IPS DF 6.9 (cell line): ENCODE data around the gene NAT8.
"Not testable (repeated sequence)": the region's sequence is repeated elsewhere in the genome, so short reads cannot be mapped to it uniquely, and the experiment has no call there.

Experiments used
- DNase-seq: peaks from one replicate; pipeline ENCODE4 v3.0.0-alpha.2; 2013; ENCODE audit warnings: low read depth, low spot score
- H3K27ac ChIP-seq: one replicate; pipeline ENCODE4 v1.5.1; 2013; ENCODE audit warnings: low read length, control low read depth
- H3K27me3 ChIP-seq: 2 replicates; pipeline ENCODE4 v1.6.1; 2013; ENCODE audit warnings: mild to moderate bottlenecking, low read length; ENCODE audit not compliant: control insufficient read depth, insufficient read depth
- H3K36me3 ChIP-seq: 2 replicates; pipeline ENCODE4 v1.6.1; 2013; ENCODE audit warnings: low read length; ENCODE audit not compliant: control insufficient read depth, insufficient read depth
- H3K4me1 ChIP-seq: 2 replicates; pipeline ENCODE4 v1.6.1; 2013; ENCODE audit warnings: low read length; ENCODE audit not compliant: control insufficient read depth, insufficient read depth
- H3K4me3 ChIP-seq: 2 replicates; pipeline ENCODE4 v1.5.1; 2013; ENCODE audit warnings: mild to moderate bottlenecking, low read length
- H3K9me3 ChIP-seq: 2 replicates; pipeline ENCODE4 v1.6.1; 2013; ENCODE audit warnings: low read length, inconsistent platforms; ENCODE audit not compliant: control insufficient read depth, insufficient read depth
- WGBS: extraction: QIAGEN DNeasy Blood & Tissue Kit; methylation state at CpG from one replicate; pipeline ENCODE4 v1.1.7; 2013; ENCODE audit warnings: mixed read lengths, missing lambda C conversion rate; ENCODE audit not compliant: insufficient read length, insufficient coverage; 5-methylcytosine and 5-hydroxymethylcytosine counted together

Gene NAT8

DNA sequence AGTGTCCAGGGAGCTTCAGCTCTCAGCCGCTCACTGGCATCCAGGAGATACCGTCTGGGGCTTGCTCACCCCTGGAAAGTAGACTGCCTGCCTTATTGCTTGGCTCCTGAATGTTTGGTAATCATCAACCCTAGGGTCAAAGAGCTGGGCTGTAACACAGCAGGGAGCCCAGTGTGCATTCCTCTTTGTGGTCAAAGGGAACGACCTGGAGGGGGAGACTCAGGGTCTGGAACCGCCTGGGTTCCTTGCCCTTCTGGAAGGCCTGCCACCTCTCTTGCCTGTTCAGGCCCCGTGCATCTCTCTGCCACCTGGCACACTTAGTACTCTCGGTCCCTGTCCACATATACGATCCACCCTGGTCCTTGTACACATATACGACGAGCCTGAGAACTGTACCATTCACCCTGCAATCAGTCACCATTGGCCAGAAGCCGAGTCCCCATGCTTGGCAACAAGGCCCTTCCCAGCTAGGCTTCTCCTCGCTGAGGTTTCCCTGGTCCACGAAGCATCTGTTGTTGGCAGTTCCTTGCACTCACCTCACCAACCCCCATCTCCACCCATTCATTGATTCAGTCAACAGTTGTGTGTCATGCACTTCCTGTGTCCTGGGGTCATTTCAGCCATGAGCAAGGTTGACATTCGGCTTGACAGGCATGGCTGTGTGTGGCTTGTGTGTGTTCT is at the start of gene NAT8:
NAT8 (minus strand) TSS at position 85 of the 681 bp plus-strand sequence. CDS start 794 bp downstream, outside the sequence.
- Histone ChIP-seq H3K4me3 (no peak within 1 kb of the TSS), H3K27me3 (no peaks in the 10 kb centered on the region), H3K4me1 (no peaks in the 10 kb centered on the region), H3K9me3 (peaks cover 3% of the 10 kb centered on the region), H3K27ac (no peak within 1 kb of the TSS), H3K36me3 (no peaks in the 10 kb centered on the region)
- no CpG with 5 or more reads among the region's 13 CpGs for WGBS
- no peak for DNase-seq

GRCh38 chr2:73690372-73691088 is 48.3 kb upstream of the NAT8 start:
- not testable (repeated sequence) for H3K4me3 ChIP-seq, H3K9me3 ChIP-seq, H3K27ac ChIP-seq, DNase-seq, H3K27me3 ChIP-seq, H3K36me3 ChIP-seq, H3K4me1 ChIP-seq
- no CpG with 5 or more reads among the region's 4 CpGs for WGBS

- not testable (repeated sequence) for DNase-seq, H3K36me3 ChIP-seq, H3K4me1 ChIP-seq, H3K4me3 ChIP-seq, H3K27ac ChIP-seq, H3K27me3 ChIP-seq, H3K9me3 ChIP-seq
- WGBS, result no CpG with 5 or more reads among the region's 5 CpGs
Observed at GRCh38 chr2:73688494-73688893, 46.3 kb upstream of the NAT8 start.

DNA sequence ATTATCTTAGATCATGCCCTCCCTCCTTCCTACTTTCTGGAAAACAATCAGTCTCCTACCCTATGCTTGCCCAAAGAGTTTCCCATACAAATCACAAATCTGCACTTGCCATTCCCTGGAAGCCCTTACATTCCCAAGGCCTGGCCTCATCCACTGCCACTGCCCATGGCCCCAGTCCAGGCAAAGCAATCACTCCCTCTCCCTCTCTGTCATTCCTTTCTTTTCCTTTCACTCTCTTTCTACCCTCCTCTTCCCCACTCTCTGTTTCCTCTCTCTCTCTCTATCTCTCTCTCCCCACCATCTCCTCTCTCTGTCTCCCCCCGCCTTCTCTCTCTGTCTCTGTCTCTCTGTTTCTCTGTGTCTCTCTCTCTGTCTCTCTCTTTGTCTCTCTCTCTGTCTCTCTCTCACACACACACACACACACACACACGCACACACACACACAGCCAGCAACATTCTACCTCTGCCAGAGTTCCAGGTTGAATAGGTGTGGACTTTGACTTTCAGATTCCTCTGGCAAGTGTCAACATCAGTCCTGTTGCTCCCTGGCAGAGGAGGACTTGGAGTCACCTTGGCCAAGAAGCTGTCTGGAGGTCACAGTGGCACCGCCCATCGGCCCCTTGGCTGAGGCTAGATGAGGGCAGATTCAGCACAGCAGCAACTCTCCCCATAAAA is 43.7 kb upstream of the NAT8 start:
- Histone ChIP-seq H3K4me1 (no peaks in the 10 kb centered on the region), H3K9me3 (no peaks in the 10 kb centered on the region), H3K4me3 (no peak overlapping the region), H3K27ac (no peak overlapping the region), H3K36me3 (no peaks in the 10 kb centered on the region), H3K27me3 (no peaks in the 10 kb centered on the region)
- DNase-seq, result no peak
- no CpG with 5 or more reads among the region's 4 CpGs for WGBS

GRCh38 chr2:73684905-73685304 is 42.7 kb upstream of the NAT8 start:
- no CpG with 5 or more reads among the region's 9 CpGs for WGBS
- H3K27me3 ChIP-seq, H3K4me3 ChIP-seq, DNase-seq, H3K9me3 ChIP-seq, H3K36me3 ChIP-seq, H3K27ac ChIP-seq, H3K4me1 ChIP-seq: not testable (repeated sequence)

DNA sequence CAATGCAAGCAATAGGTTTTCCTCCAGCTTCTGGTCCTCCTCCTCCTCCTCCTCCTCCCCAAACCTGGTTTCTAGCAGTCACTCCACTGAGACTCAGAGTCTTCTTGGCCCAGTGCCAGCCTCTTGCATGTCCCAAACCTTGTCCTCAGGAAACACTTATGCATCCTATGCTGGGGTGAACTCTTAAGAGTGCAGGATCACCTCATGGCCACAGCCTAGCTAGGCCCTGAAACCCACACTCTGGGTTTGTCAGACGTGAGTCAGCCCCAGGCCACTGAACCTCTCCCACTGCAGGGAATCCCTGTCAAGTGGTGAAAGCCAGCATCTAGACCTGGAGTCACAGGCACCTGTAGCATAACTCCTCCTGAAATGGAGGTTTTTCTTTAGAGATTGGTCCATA is 42.1 kb upstream of the NAT8 start:
- no CpG with 5 or more reads among the region's 1 CpG for WGBS
- not testable (repeated sequence) for DNase-seq, H3K36me3 ChIP-seq

GRCh38 chr2:73679951-73680571 is 37.8 kb upstream of the NAT8 start:
- not testable (repeated sequence) for H3K27ac ChIP-seq, H3K4me3 ChIP-seq, H3K4me1 ChIP-seq, H3K27me3 ChIP-seq, H3K9me3 ChIP-seq, H3K36me3 ChIP-seq
- peak; percentile 20 for DNase-seq
- WGBS, result no CpG with 5 or more reads among the region's 5 CpGs

More for the DNA sequence above, 42.1 kb upstream of the NAT8 start:
- H3K4me1 ChIP-seq, H3K9me3 ChIP-seq, H3K27ac ChIP-seq, H3K4me3 ChIP-seq, H3K27me3 ChIP-seq: not testable (repeated sequence)

- H3K4me3 ChIP-seq, H3K36me3 ChIP-seq, H3K27me3 ChIP-seq, H3K27ac ChIP-seq, H3K9me3 ChIP-seq, DNase-seq, H3K4me1 ChIP-seq: not testable (repeated sequence)
- no CpG with 5 or more reads among the region's 2 CpGs for WGBS
Observed at GRCh38 chr2:73679237-73679636, 37.0 kb upstream of the NAT8 start.

DNA sequence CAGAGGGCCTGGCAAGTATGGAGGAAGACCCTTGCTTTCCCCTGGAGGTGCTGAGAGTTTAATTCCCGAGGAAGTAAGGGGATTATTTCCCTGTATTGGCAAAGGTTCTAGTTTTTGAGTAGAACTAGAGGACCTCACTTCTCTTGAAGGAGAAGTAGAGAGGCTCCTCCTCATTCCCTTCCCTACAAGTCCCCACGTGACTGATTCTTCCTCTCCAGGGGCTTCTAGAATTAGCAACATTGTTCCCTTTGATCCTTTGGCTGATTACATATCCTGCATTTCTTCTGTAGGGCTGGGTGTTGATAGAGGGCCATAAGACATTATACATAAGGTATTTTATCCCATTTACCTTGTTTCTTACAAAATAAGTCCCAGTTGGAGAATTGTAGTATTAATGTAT is 35.8 kb upstream of the NAT8 start:
- not testable (repeated sequence) for H3K36me3 ChIP-seq, H3K9me3 ChIP-seq, H3K4me1 ChIP-seq, H3K27ac ChIP-seq, DNase-seq, H3K4me3 ChIP-seq, H3K27me3 ChIP-seq
- whole genome bisulfite sequencing, result no CpG with 5 or more reads among the region's 2 CpGs

GRCh38 chr2:73676211-73676610 is 34.0 kb upstream of the NAT8 start:
- not testable (repeated sequence) for H3K27me3 ChIP-seq, DNase-seq, H3K9me3 ChIP-seq, H3K4me1 ChIP-seq, H3K4me3 ChIP-seq, H3K36me3 ChIP-seq, H3K27ac ChIP-seq
- WGBS, result no CpG with 5 or more reads among the region's 6 CpGs
